ENCODE data around the gene PRICKLE4. TPM values are rescaled to one million over a fixed set of nuclear protein-coding genes. Genes with fewer than 3 reads are reported as not detected.
A peak's percentile ranks its signal among the peaks of the same experiment; 100 is the strongest.

Gene PRICKLE4
- total and polyA plus RNA-seq, 2 of the 13 experiments (the other 11 are each of a cell fraction or from before 2014, with no cell fraction given) = 0.92 to 1.2 TPM

DNA sequence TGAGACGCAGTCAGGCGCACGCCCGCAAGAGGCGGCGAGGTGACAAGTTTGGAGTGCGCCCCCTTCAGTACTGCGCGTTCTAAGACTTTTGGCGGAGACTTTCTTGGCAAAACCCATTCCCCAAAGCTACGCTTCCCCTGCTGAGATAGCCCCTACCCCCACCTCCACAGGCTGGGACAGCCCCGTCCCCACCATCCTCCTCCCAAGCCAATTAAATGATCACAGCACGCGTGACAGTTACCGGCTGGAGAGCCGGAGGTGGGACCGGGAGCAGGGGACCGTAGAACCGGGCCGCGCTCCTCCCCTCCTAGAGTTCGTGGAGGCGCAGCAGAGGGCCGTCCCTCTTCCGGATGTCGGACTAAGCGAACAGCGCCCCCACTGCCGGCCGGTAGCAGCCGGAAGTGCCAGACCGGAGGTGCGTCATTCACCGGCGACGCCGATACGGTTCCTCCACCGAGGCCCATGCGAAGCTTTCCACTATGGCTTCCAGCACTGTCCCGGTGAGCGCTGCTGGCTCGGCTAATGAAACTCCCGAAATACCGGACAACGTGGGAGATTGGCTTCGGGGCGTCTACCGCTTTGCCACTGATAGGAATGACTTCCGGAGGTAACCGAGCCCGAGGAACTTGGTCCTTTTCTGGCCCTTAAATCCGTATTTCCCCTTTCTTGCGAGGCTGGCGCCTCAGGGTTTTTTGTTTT lies 6.8 kb downstream of the PRICKLE4 start, which contains the start of gene TOMM6 (continued):
- TF ChIP-seq, protein P1, sequence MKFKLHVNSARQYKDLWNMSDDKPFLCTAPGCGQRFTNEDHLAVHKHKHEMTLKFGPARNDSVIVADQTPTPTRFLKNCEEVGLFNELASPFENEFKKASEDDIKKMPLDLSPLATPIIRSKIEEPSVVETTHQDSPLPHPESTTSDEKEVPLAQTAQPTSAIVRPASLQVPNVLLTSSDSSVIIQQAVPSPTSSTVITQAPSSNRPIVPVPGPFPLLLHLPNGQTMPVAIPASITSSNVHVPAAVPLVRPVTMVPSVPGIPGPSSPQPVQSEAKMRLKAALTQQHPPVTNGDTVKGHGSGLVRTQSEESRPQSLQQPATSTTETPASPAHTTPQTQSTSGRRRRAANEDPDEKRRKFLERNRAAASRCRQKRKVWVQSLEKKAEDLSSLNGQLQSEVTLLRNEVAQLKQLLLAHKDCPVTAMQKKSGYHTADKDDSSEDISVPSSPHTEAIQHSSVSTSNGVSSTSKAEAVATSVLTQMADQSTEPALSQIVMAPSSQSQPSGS (CRISPR knock-in tag; IDR thresholded peaks at IDR 0.05) = peak; percentile 93
- peak; percentile 59; the same call in 1 of the 2 replicates for TF ChIP-seq MEIS1 (CRISPR knock-in tag; IDR thresholded peaks at IDR 0.05; ENCODE audit: borderline replicate concordance)
- peak; percentile 98 for TF ChIP-seq SPEN (CRISPR knock-in tag; IDR thresholded peaks at IDR 0.05; ENCODE audit: low read depth)
- peak; percentile 91 for TF ChIP-seq MED1 (CRISPR knock-in tag; IDR thresholded peaks at IDR 0.05)
- no peak for TF ChIP-seq GZF1 (CRISPR knock-in tag; IDR thresholded peaks at IDR 0.05)
- TF ChIP-seq ZFP82 (CRISPR knock-in tag; IDR thresholded peaks at IDR 0.05; ENCODE audit: borderline replicate concordance) = peak; percentile 65
- TF ChIP-seq ZZZ3 (CRISPR knock-in tag; IDR thresholded peaks at IDR 0.05; ENCODE audit: borderline replicate concordance) = peak; percentile 41; the same call in 1 of the 2 replicates
- TF ChIP-seq KDM2A (CRISPR knock-in tag; IDR thresholded peaks at IDR 0.05; ENCODE audit: borderline replicate concordance, low read depth) = peak; percentile 100
- no peak for TF ChIP-seq NPAS2 (CRISPR knock-in tag; IDR thresholded peaks at IDR 0.05; ENCODE audit: borderline replicate concordance)
- no peak for TF ChIP-seq CAMTA2 (CRISPR knock-in tag; IDR thresholded peaks at IDR 0.05; ENCODE audit: borderline replicate concordance)
- peak; percentile 98 for TF ChIP-seq ERF (CRISPR knock-in tag; IDR thresholded peaks at IDR 0.05)
- TF ChIP-seq ZBTB1 (CRISPR knock-in tag; IDR thresholded peaks at IDR 0.05; ENCODE audit: borderline replicate concordance) = 0 out of 2 replicates have a peak, but pooled peaks have one; percentile 29
- peak; percentile 65 for TF ChIP-seq NCOA2 (CRISPR knock-in tag; IDR thresholded peaks at IDR 0.05)
- TF ChIP-seq, protein P2, sequence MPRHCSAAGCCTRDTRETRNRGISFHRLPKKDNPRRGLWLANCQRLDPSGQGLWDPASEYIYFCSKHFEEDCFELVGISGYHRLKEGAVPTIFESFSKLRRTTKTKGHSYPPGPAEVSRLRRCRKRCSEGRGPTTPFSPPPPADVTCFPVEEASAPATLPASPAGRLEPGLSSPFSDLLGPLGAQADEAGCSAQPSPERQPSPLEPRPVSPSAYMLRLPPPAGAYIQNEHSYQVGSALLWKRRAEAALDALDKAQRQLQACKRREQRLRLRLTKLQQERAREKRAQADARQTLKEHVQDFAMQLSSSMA (CRISPR knock-in tag; IDR thresholded peaks at IDR 0.05) = peak; percentile 83; the same call in 1 of the 2 replicates
- peak; percentile 77 for TF ChIP-seq ZNF143 (CRISPR knock-in tag; IDR thresholded peaks at IDR 0.05)
- TF ChIP-seq ADNP (CRISPR knock-in tag; IDR thresholded peaks at IDR 0.05) = no peak
- TF ChIP-seq RNF219 (CRISPR knock-in tag; IDR thresholded peaks at IDR 0.05) = 0 out of 2 replicates have a peak, but pooled peaks have one; percentile 7
- TF ChIP-seq, protein P3, sequence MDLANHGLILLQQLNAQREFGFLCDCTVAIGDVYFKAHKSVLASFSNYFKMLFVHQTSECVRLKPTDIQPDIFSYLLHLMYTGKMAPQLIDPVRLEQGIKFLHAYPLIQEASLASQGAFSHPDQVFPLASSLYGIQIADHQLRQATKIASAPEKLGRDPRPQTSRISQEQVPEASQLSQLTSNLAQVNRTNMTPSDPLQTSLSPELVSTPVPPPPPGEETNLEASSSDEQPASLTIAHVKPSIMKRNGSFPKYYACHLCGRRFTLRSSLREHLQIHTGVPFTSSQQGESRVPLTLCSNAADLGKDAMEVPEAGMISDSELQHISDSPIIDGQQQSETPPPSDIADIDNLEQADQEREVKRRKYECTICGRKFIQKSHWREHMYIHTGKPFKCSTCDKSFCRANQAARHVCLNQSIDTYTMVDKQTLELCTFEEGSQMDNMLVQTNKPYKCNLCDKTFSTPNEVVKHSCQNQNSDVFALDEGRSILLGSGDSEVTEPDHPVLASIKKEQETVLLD (CRISPR knock-in tag; IDR thresholded peaks at IDR 0.05; ENCODE audit: low read depth) = peak; percentile 87
- TF ChIP-seq ZNF776 (CRISPR knock-in tag; IDR thresholded peaks at IDR 0.05) = no peak
- 0 out of 2 replicates have a peak, but pooled peaks have one; percentile 61 for TF ChIP-seq ZBTB21 (CRISPR knock-in tag; IDR thresholded peaks at IDR 0.05)
- no peak; the same call in 1 of the 2 replicates for TF ChIP-seq ZNF543 (CRISPR knock-in tag; IDR thresholded peaks at IDR 0.05)
- no peak for TF ChIP-seq ZNF30 (CRISPR knock-in tag; IDR thresholded peaks at IDR 0.05)
- peak; percentile 95 for TF ChIP-seq HDAC1 (CRISPR knock-in tag; IDR thresholded peaks at IDR 0.05)
- 0 out of 2 replicates have a peak, but pooled peaks have one; percentile 46 for TF ChIP-seq E2F5 (CRISPR knock-in tag; conservative IDR thresholded peaks at IDR 0.05)

Measured in HepG2 (cell line).